ENCODE measurements around the gene RPS6KA4. TPM values are rescaled to one million over a fixed set of nuclear protein-coding genes. Genes with fewer than 3 reads are reported as not detected.
A peak's percentile ranks its signal among the peaks of the same experiment; 100 is the strongest.

RPS6KA4 gene
- total RNA-seq, 1 experiment from 2014 or later: 17.6 TPM

- Histone ChIP-seq H3K36me3 (replicated peaks; ENCODE audit: control insufficient read depth, insufficient read depth, low read length) (peaks cover 19% of the 10 kb centered on the region), H3K4me3 (ENCODE audit: insufficient read depth, low read depth, low read length) (no peak overlapping the region), H3K27me3 (ENCODE audit: control insufficient read depth, insufficient read depth, low read length) (no peaks in the 10 kb centered on the region)
- no peak for DNase-seq
Observed at GRCh38 chr11:64362339-64362738, 3.4 kb downstream of the RPS6KA4 start.

GRCh38 chr11:64364435-64364834, 5.5 kb downstream of the RPS6KA4 start:
- no peak for DNase-seq
- Histone ChIP-seq H3K27me3 (ENCODE audit: control insufficient read depth, insufficient read depth, low read length) (no peaks in the 10 kb centered on the region), H3K4me3 (ENCODE audit: insufficient read depth, low read depth, low read length) (no peak overlapping the region), H3K36me3 (replicated peaks; ENCODE audit: control insufficient read depth, insufficient read depth, low read length) (peaks cover 20% of the 10 kb centered on the region)

- Histone ChIP-seq H3K36me3 (replicated peaks; ENCODE audit: control insufficient read depth, insufficient read depth, low read length) (peaks cover 20% of the 10 kb centered on the region), H3K4me3 (ENCODE audit: insufficient read depth, low read depth, low read length) (no peak overlapping the region), H3K27me3 (ENCODE audit: control insufficient read depth, insufficient read depth, low read length) (no peaks in the 10 kb centered on the region)
- DNase-seq: no peak
Observed at GRCh38 chr11:64364911-64365310, 5.9 kb downstream of the RPS6KA4 start.

GRCh38 chr11:64366751-64367150, 7.8 kb downstream of the RPS6KA4 start:
- Histone ChIP-seq H3K27me3 (ENCODE audit: control insufficient read depth, insufficient read depth, low read length) (no peaks in the 10 kb centered on the region), H3K4me3 (ENCODE audit: insufficient read depth, low read depth, low read length) (no peak overlapping the region), H3K36me3 (replicated peaks; ENCODE audit: control insufficient read depth, insufficient read depth, low read length) (peaks cover 16% of the 10 kb centered on the region)
- DNase-seq: no peak

GRCh38 chr11:64367931-64368672, 9.1 kb downstream of the RPS6KA4 start:
- DNase-seq: peak; percentile 46
- Histone ChIP-seq H3K27me3 (ENCODE audit: control insufficient read depth, insufficient read depth, low read length) (no peaks in the 10 kb centered on the region), H3K36me3 (replicated peaks; ENCODE audit: control insufficient read depth, insufficient read depth, low read length) (peaks cover 8% of the 10 kb centered on the region), H3K4me3 (ENCODE audit: insufficient read depth, low read depth, low read length) (no peak overlapping the region)

GRCh38 chr11:64368673-64369074, 9.7 kb downstream of the RPS6KA4 start:
- Histone ChIP-seq H3K4me3 (ENCODE audit: insufficient read depth, low read depth, low read length) (no peak overlapping the region), H3K36me3 (replicated peaks; ENCODE audit: control insufficient read depth, insufficient read depth, low read length) (peaks cover 8% of the 10 kb centered on the region), H3K27me3 (ENCODE audit: control insufficient read depth, insufficient read depth, low read length) (no peaks in the 10 kb centered on the region)
- peak; percentile 74 for DNase-seq

- peak; percentile 87 for DNase-seq
- no peaks in the 10 kb centered on the region for H3K27me3 ChIP-seq (ENCODE audit: control insufficient read depth, insufficient read depth, low read length)
- H3K4me3 ChIP-seq (ENCODE audit: insufficient read depth, low read depth, low read length): no peak overlapping the region
- H3K36me3 ChIP-seq (replicated peaks; ENCODE audit: control insufficient read depth, insufficient read depth, low read length): peaks cover 8% of the 10 kb centered on the region
Observed at GRCh38 chr11:64369440-64370421, 10.8 kb downstream of the RPS6KA4 start.

- Histone ChIP-seq H3K27me3 (ENCODE audit: control insufficient read depth, insufficient read depth, low read length) (no peaks in the 10 kb centered on the region), H3K36me3 (replicated peaks; ENCODE audit: control insufficient read depth, insufficient read depth, low read length) (peaks cover 3% of the 10 kb centered on the region), H3K4me3 (ENCODE audit: insufficient read depth, low read depth, low read length) (no peak overlapping the region)
- DNase-seq: peak; percentile 87
Observed at GRCh38 chr11:64371201-64371600, 12.2 kb downstream of the RPS6KA4 start.

- Histone ChIP-seq H3K4me3 (ENCODE audit: insufficient read depth, low read depth, low read length) (no peak overlapping the region), H3K27me3 (ENCODE audit: control insufficient read depth, insufficient read depth, low read length) (no peaks in the 10 kb centered on the region), H3K36me3 (replicated peaks; ENCODE audit: control insufficient read depth, insufficient read depth, low read length) (peaks cover 1% of the 10 kb centered on the region; the same call in 1 of the 2 replicates)
- peak; percentile 34 for DNase-seq
Observed at GRCh38 chr11:64372021-64372420, 13.1 kb downstream of the RPS6KA4 start.

- Histone ChIP-seq H3K27me3 (ENCODE audit: control insufficient read depth, insufficient read depth, low read length) (no peaks in the 10 kb centered on the region), H3K4me3 (ENCODE audit: insufficient read depth, low read depth, low read length) (peak overlapping the region; percentile 42; the same call in 1 of the 2 replicates), H3K36me3 (replicated peaks; ENCODE audit: control insufficient read depth, insufficient read depth, low read length) (no peaks in the 10 kb centered on the region)
- peak; percentile 88 for DNase-seq
Observed at GRCh38 chr11:64372802-64373597, 14.0 kb downstream of the RPS6KA4 start.

GRCh38 chr11:64373598-64373974, 14.6 kb downstream of the RPS6KA4 start:
- no peak for DNase-seq
- H3K4me3 ChIP-seq (ENCODE audit: insufficient read depth, low read depth, low read length): peak overlapping the region; percentile 42; the same call in 1 of the 2 replicates
- H3K36me3 ChIP-seq (replicated peaks; ENCODE audit: control insufficient read depth, insufficient read depth, low read length): no peaks in the 10 kb centered on the region
- H3K27me3 ChIP-seq (ENCODE audit: control insufficient read depth, insufficient read depth, low read length): no peaks in the 10 kb centered on the region

- H3K4me3 ChIP-seq (ENCODE audit: insufficient read depth, low read depth, low read length): no peak overlapping the region
- no peaks in the 10 kb centered on the region for H3K27me3 ChIP-seq (ENCODE audit: control insufficient read depth, insufficient read depth, low read length)
- no peak for DNase-seq
- no peaks in the 10 kb centered on the region for H3K36me3 ChIP-seq (replicated peaks; ENCODE audit: control insufficient read depth, insufficient read depth, low read length)
Observed at GRCh38 chr11:64376071-64376470, 17.1 kb downstream of the RPS6KA4 start.

- DNase-seq: no peak
- Histone ChIP-seq H3K4me3 (ENCODE audit: insufficient read depth, low read depth, low read length) (no peak overlapping the region), H3K27me3 (ENCODE audit: control insufficient read depth, insufficient read depth, low read length) (no peaks in the 10 kb centered on the region), H3K36me3 (replicated peaks; ENCODE audit: control insufficient read depth, insufficient read depth, low read length) (no peaks in the 10 kb centered on the region)
Observed at GRCh38 chr11:64378335-64378880, 19.4 kb downstream of the RPS6KA4 start.

GRCh38 chr11:64379160-64379559, 20.2 kb downstream of the RPS6KA4 start:
- H3K4me3 ChIP-seq (ENCODE audit: insufficient read depth, low read depth, low read length): no peak overlapping the region
- DNase-seq: no peak
- no peaks in the 10 kb centered on the region for H3K36me3 ChIP-seq (replicated peaks; ENCODE audit: control insufficient read depth, insufficient read depth, low read length)
- H3K27me3 ChIP-seq (ENCODE audit: control insufficient read depth, insufficient read depth, low read length): no peaks in the 10 kb centered on the region

Data from H7 (cell line).